ENCODE data around the gene DTD1.

DTD1 gene

DNA sequence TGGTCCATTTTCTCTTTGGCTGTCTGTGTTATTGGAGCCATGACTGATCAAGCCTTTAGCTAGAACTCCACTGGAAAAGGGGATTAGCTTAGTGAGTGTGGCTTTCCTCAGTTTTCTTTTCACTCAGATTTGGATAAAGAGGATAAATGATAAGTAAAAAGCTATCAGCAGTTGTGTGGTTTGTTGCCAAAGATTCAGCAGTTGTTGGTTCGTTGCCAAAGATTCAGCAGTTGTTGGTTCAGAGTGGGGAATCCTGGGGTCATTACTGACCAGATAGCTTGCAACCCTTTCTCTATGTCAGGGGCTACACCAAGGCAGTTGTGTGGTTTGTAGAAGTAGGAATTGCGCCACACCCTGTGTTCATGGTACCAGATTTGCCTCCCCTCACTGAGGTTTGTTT is 118.1 kb downstream of the DTD1 start:
- no peak for DNase-seq (ENCODE audit: low read depth)

DNA sequence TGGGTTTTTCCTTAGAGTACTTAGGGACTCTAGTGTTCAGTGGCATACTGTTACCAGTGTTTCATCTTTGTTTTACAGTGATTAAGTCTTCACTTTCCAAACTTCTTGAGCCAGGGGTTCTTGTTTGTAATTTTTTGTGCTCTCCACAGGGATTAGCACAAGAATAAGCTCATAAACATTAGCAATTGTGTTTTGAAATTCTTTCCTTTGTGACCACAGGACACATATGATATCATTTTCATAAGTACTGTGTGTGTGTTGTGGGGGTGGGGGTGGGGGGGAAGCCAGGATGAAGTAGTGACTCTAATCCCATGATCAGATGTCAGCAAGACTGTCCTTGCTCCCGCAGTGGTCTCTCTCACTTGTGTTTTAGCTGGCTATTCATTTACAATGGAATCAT is 124.3 kb downstream of the DTD1 start:
- no peak for DNase-seq (ENCODE audit: low read depth)

GRCh38 chr20:18712882-18713281 is 125.0 kb downstream of the DTD1 start:
- no peak for DNase-seq (ENCODE audit: low read depth)

DNA sequence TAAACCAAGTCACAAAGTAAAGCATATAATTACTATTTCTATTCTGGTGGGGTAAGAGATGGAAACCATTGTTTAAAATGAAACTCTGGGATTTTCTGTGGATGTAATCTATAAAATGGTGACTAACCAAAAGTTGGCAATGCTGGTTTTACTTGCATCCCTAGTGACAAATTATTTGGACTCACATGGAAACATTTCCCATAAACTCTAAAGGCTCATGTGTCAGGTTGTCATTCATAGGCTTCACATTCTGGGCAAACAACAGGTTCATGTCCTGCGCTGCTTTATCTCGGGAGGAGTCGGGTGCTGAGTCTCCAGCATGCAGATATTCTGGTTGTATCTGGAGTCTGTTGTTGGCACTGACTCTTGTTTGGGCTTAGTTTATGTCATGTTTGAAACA is 127.7 kb downstream of the DTD1 start:
- DNase-seq (ENCODE audit: low read depth): no peak

DNA sequence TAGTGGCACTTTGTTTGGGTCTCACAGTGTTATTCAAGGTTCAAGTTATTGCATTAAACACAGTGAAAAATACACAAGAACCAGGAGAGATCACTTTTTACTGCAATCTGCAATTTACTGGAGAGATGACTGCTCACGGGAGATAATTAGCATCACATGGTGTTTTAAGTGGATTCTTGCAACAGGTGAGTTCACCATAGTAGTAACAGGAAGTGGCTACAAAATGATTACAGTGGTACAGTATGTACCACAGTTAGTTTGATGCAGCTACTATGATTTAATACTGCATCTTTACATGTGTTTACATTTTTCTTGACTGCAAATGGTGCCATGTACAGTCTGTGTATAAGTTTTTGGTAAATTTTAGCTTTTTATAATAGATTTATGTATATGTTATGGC is 129.2 kb downstream of the DTD1 start:
- DNase-seq (ENCODE audit: low read depth): no peak

DNA sequence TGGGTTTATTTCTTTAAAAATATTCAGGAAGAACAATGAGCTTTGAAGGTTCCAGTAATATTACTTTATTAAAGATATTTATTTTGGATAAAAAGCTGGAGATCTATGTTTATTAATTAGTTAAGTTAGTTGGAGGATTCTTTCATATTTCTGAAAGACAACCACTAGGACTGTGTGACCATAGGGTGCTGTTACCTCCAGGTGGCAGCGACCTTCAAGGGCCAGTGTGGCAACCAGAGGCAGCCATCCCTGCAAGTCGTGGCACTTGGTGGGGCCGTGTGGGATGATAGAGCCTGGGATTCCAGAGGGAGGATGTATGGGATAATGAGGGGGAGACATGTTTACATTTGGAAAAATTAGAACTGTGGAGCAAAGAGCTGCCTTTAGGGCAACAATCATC is 130.3 kb downstream of the DTD1 start:
- DNase-seq (ENCODE audit: low read depth): no peak

GRCh38 chr20:18719426-18719825 is 131.6 kb downstream of the DTD1 start:
- no peak for DNase-seq (ENCODE audit: low read depth)

DNA sequence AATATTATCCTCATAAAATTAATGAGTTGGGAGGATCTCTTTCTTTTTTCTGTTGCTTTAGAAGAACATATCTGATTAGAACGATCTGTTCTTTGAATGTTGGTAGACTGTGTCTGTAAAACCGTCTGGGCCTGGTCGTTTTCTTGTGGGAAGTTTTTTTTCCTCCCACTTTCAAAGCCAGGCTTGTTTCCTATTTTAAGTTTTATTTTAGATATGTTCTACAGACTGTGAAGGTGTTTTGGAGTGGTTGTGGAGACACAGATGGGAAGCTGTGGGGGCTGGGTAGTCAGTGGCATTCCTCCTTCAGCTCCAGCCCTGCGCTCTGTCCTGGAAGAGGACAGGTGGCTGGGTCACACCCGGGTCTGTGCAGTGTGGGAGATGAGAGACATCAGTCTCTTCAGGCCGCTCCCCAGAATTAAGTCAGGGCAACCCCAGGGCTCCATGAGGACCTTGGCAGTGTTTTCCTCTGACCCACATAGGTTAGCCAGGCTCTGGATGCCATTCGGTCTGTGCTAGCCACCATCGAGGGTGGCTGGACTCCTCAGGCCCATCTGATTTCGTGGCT is 133.8 kb downstream of the DTD1 start:
- DNase-seq (ENCODE audit: low read depth): no peak

GRCh38 chr20:18722371-18722770 is 134.5 kb downstream of the DTD1 start:
- no peak for DNase-seq (ENCODE audit: low read depth)

DNA sequence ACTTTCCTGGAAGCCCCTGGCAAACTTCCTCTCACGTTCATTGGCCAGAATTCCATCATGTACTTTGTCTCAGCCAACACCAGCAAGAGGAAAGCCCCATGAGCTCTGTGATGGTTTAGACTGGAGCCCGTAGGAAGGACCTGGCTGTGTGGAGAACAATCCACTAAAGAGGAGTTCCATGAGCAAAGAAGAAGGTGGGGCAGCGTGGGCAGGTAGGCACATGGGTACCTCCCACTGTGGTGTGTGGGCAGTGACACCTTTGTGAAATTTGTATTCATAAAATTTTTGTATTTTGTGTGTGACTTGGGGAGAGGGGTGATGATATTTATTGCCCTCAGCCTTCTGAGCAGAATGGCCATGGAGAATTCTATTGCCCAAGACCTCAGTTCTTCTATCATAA is 136.2 kb downstream of the DTD1 start:
- DNase-seq (ENCODE audit: low read depth): no peak

DNA sequence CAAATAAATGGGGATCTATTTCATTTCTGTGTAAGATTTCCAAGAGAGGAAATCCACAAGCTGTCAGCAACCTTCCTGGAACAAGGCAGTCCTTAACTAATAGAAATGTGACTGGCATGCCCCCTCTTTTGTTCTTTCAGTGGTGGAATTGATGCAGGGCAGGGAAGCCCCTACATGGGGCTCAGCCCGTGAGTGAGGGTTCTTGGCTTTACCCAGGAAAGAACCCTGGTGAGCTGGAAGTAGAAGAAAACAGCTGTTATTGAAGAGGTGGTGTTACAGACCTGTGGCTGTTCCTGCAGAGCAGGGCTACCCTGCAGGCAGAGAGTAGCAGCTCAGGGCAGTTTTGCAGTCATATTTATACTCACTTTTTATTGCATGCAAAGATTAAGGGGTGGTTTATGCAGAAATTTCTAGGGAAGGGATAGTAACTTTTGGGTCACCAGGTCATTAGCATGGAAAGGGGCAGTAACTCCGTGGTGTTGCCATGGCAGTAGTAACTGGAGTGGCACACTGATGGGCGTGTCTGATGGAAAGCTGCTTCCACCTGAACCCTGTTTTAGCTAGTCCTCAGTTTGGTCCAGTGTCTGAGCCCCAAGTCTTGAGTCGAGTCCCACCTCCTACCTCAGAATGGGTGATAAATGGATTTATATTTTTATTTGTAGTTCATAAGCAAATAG is 137.1 kb downstream of the DTD1 start:
- no peak for DNase-seq (ENCODE audit: low read depth)

DNA sequence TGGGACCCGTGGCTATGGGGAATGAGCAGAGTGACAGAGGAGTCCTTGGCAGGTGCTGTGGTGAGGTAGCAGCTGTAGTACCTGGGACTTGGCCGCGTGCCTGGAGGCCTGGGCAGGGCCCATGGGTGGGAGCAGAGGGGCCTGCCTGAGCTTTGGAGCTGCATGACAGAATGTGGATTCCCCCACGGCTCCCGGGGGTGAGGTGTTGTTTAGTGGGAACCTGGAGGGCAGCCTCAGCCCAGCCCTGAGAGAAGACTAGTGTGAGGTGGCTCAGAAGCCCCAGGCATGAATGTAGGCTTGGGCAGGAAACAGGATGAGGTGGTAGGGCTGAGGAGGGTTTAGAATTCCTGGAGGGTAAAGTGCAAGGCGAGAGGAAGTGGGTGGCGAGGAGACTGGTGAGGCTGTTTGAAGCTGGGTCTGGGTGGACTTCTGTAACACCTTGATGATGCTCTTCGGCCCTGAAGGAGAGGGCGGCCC is 139.2 kb downstream of the DTD1 start:
- no peak for DNase-seq (ENCODE audit: low read depth)

- no peak for DNase-seq (ENCODE audit: low read depth)
These were observed 140.5 kb downstream of the DTD1 start for GRCh38 chr20:18728165-18728869.

DNA sequence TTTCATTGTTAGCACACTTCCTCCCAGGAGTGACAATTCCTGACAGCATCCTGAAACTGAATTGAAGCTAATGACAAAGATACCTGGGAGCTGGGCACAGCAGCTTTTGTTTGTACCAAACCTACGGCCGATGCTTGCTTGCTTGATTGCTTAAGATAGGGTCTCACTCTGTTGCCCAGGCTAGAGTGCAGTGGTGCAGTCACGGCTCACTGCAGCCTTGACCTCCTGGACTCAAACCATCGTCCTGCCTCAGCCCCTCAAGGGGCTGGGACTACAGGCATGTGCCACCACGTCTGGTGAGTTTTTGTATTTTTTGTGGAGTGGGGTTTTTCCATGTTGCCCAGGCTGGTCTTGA is 141.0 kb downstream of the DTD1 start:
- DNase-seq (ENCODE audit: low read depth): no peak

GRCh38 chr20:18729231-18729825 is 141.5 kb downstream of the DTD1 start:
- DNase-seq (ENCODE audit: low read depth): no peak

GRCh38 chr20:18731940-18732339 is 144.1 kb downstream of the DTD1 start:
- no peak for DNase-seq (ENCODE audit: low read depth)

DNA sequence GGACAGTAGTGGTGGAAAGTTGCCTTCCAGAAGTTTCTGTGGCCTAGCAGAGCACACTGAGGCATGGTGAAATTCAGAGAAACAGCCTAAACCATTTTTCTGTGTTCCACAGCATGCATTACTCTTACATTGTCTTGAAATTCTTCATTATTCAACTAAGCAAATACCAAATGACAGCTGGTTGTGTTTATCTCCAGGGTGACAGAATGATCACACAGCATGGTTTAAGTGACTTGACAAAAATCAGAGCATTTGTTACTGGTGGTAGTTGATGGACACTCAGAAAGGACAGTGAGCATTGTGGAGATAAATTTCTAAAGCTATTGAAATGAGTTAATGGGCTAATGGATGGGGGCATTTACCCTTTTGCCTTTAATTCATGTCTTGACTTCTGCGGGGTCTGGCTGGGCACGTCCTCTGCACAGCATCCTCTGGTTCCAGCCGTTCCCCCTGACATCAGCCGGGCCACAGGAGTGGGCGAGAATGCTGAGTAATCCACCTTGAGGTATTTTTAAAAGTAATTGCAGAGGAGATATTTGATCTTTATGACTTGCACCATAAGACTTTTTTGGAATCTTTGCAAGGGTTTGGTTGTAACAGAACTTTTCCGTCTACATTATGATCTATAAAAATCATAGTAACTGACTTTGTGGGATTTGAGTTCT is 146.8 kb downstream of the DTD1 start:
- no peak for DNase-seq (ENCODE audit: low read depth)

- DNase-seq (ENCODE audit: low read depth): no peak
These were observed 149.3 kb downstream of the DTD1 start for GRCh38 chr20:18737140-18737539.

DNA sequence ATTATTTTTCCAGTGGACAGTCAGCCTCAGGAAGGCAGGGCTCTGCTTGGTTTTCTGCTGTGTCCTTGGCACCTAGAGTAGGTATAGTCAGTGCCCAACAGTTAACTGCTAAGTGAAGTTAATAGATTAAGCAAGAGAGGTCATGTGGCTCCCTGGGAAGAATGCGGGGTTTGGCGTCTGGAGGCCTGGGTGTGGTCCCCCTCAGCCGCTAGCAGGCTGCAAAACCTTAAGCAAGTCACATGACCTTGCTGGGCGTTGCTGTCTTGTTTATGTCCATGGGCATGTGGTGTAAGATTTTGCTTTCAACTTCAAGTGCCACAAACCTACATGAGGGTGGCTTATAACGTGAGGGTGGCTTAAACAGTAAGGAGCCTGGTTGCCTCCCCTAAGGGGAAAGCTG is 150.2 kb downstream of the DTD1 start:
- no peak for DNase-seq (ENCODE audit: low read depth)

GRCh38 chr20:18738888-18739287 is 151.0 kb downstream of the DTD1 start:
- DNase-seq (ENCODE audit: low read depth): no peak

DNA sequence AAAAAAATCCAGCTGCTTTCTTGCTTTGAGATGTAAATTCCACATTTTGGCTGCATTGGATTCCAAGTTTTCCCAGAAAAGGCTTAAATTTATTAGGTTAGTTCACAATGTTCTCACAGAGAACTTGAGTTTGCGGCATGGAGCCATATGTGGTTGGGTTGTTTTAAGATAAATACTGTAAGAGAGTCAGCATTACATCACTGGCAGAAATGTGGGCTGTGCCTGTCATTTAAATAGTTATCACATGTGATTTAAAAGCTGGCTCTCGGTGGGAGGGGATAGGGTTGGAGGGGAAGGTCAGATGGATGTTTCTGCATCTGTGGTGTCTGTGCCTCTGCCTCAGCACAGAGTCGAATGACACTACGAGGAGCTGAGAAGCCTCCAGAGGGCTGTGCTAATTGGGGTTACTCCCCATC is 151.9 kb downstream of the DTD1 start:
- no peak for DNase-seq (ENCODE audit: low read depth)

GRCh38 chr20:18740726-18741125 is 152.9 kb downstream of the DTD1 start:
- no peak for DNase-seq (ENCODE audit: low read depth)

GRCh38 chr20:18742841-18743240 is 155.0 kb downstream of the DTD1 start:
- DNase-seq (ENCODE audit: low read depth): no peak

Data from stimulated activated CD8-positive, alpha-beta memory T cell treated with anti-CD3 and anti-CD28 coated beads, Interleukin-15, amount 100 ng/mL, for 1 hour (primary cell).